GM19193 (cell line): ENCODE data around the gene ZNF664.

ENCODE experiments used
- POLR2A ChIP-seq: IDR thresholded peaks from 4 replicates; pipeline ENCODE4 v1.6.1; 2011; ENCODE audit not compliant: insufficient read depth, insufficient read length; ENCODE audit errors: extremely low read depth

ZNF664 gene

DNA sequence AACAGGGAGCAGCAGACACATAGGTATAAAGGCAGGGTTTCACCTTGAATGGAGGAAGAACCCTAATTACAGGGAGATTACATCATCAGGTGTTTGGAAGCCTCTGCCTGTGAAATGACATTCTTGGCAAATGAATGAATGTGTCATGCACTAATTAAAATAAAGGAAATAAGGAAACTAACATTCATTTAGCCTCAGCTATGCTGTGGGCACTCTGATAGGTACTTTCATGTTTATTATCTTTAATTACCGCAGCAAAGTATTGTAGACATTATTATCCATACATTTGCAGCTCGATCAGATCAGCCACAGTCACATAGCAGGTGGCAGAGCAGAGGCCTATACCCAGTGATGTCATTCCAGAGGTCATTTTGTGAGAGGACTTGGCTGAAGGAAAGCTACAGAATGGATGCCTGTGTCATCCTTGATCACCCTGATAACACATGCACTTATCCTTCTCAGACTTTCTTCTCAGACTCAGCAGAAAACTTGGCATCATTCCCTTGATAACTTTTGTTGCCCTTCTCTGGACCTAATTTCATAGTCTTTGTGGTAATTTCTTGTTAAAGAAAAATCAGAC lies 18.4 kb downstream of the ZNF664 start:
- no peak for TF ChIP-seq POLR2A

DNA sequence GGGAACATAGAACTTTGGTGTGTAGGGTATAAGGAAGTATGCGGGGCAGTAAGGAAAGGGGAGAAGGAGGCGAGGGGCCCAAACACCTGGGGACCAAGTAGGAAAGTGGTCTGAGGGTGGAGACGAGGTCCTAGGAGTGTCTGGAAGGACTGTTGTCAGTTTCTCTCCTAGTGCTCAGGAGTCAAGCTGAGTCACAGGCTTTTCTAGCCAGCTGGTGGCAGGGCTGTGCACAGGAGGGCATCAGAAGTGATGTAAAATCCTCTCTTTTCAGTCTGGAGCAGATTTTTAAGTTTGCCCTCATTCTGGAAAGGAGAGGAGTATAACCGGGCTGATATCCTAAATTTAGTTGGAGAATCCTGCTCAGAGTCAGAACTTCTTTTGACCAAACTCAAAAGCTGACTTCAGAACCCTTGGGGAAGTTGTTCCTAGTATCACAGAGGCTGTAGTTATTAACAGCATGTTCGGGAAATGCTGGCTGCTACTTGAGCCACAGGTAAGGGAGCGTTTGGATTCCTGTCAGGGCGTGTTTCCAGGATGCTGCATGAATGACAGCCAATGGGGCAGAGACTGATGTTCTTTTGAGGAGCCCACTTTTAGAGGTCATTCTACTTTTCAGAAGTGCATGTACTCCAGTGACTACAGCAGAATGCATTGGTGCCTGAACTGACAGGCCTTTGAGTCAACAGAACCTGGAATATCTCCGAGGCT lies 19.3 kb downstream of the ZNF664 start:
- TF ChIP-seq POLR2A, result no peak

- TF ChIP-seq POLR2A, result no peak
Observed at GRCh38 chr12:123995023-123995748, 22.2 kb downstream of the ZNF664 start.

DNA sequence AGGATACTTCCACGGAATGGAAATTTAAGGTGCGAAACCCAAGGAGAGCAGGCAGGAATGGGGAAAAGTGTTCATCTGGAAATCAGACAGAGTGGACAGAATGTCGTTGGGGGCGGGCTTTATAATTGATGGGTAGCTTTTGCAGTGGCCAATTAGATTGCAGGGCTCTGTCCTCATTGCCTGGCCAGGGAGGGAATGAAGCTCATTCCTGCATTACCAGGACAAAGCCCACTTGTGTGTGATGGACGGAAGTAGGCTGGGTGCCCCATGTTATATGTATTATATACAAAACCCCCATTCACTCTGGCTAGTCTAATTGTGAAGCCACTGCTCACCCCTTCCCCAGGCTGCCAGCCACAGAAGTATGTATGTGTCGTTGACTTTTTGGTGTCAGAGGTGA lies 23.6 kb downstream of the ZNF664 start:
- no peak for TF ChIP-seq POLR2A

- TF ChIP-seq POLR2A, result no peak
Observed at GRCh38 chr12:123997033-123997822, 24.2 kb downstream of the ZNF664 start.

DNA sequence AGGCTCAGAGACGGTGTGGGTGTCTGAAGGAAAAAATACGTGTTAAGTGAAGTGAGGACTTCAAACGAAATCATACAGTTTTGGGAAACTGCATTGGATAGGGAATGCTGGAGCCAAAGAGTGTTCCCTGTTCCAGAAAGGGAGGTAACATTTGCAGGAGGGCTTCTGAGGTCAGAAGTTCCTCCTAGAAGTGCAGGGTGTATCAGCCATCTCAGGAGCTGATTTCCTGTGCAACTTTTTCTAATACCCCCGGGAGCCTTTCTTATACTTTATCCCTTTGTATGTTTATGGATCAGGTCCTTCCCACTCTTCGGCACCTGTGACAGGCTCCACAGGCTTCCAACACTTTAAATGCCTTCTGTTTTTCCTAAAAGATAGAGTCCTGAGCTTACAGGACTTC lies 24.9 kb downstream of the ZNF664 start:
- TF ChIP-seq POLR2A, result no peak

DNA sequence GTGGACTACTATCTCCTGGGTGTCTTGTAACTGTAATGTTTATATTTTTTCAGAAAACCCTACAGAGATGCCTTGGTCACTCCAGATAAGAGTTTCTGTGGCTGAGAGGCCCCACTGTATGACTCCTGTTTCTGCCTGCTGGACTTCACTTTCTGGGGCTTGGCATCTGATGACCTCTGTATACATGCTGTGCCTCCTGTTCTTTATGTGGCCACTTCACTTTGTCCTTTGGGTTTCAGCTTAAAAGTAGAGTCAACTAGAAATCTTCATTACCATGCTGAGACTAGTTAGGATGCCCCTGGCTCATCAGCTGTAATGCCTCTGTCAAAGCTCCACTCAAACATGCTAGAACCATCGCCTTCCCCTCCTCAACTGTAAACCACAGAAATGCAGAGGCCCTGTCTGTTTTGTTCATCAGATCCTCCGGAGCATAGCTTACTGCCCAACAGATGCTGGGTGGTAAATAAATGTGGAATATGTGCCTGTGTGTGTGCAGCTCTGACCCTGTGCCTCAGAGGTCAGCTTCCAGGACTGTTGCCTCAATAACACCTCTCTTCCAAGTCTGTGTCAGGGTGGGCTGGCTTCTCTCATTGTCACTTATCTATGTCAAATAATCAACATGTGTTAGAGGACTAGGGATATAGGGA lies 25.5 kb downstream of the ZNF664 start:
- no peak for TF ChIP-seq POLR2A

DNA sequence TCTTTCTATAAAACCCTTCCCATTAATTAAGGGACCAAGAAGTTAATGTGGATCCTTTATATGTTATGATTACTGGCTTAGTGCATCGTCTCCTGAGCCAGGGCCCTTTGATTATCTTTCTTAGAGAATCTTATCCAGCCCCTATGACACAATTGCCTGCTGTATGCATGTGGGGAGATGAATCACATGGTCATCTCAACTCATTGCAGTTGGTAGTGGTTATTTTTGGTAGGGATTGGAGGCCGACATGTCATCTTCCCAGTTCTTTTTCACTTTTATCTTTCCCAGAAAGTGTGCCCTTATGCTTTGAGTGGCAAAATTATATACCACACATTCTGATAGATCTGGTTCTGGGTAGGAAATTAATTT lies 26.0 kb downstream of the ZNF664 start:
- no peak for TF ChIP-seq POLR2A

GRCh38 chr12:124000111-124000510 lies 27.1 kb downstream of the ZNF664 start:
- no peak for TF ChIP-seq POLR2A

- TF ChIP-seq POLR2A, result no peak
Observed at GRCh38 chr12:124001343-124001742, 28.3 kb downstream of the ZNF664 start.

DNA sequence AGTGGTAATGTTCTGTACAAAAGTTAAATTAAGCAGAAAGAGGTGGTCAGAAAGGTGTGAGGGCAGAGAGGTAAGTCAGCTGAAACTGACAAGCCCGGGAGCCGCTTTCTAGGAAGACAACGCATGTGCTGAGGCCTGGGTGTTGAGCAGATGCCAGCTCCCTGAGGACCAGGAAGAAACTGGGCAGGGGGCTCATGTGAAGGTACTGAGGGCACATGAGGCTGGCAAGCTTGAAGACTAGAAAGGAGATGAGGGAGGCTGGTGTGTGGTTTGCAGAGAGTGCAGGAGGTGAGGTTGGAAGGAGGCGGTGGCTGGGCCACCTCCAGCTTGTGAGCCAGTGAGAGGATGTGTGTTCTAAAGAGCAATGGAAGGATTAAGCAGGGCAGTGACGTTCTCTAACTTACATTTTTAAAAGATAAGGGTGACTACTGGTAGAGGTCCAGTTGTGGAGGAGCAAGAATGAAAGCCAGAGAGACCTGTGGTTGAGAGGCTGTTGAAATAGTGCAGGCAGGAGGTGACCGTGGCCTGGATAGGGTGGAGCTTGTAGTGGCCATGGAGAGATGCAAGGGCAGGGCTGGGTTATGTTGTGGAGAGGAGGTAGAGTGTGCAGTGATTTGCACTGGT lies 29.1 kb downstream of the ZNF664 start:
- TF ChIP-seq POLR2A, result no peak

- no peak for TF ChIP-seq POLR2A
Observed at GRCh38 chr12:124002654-124003053, 29.6 kb downstream of the ZNF664 start.

DNA sequence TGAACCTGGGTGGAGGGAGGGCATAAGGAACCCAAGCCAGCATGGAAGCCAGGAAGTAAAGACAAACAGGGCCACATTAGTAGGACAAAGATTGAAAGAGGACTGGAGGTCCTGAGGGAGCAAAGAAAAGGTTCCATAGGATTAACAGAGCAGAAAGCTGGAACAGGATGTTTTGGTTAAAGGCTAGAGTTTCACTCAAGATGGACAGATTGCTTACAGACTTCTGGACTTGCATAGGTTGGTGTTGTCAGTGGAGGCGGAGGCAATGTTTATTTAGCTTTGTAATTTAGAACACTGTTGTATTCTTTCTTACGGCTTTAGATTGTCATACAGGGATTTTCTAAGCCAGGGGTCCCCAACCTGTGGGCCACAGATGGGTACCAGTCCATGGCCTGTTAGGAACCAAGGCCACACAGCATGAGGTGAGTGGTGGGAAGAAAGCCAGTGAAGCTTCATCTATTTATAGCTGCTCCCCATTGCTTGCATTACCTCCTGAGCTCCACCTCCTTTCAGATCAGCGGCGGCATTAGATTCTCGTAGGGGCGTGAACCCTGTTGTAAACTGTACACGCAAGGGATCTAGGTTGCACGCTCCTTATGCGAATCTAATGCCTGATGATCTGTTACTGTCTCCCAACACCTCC lies 31.3 kb downstream of the ZNF664 start:
- no peak for TF ChIP-seq POLR2A

- no peak for TF ChIP-seq POLR2A
Observed at GRCh38 chr12:124006085-124006845, 33.2 kb downstream of the ZNF664 start.
